ENCODE measurements around the gene NYAP2.

Gene NYAP2

DNA sequence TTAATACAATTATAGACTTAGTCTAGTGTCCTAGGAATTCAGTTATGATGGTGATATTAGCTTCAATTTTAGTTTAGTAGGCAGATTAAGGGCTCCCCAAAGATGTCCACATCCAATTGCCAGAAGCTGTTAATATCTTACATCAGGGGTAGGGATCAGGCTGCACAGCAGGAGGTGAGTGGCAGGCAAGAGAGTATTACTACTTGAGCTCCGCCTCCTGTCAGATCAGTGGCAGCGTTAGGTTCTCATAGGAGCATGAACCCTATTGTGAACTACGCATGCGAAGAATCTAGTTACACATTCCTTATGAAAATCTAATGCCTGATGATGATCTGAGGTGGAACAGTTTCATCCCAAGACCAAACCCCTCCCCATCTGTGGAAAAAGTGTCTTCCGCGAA is 54.9 kb downstream of the NYAP2 start:
- Mint-ChIP-seq H3K9me3 (no peaks in the 10 kb centered on the region), H3K27me3 (no peaks in the 10 kb centered on the region), H3K4me1 (ENCODE audit: low read depth) (no peaks in the 10 kb centered on the region), H3K4me3 (no peak overlapping the region), H3K27ac (no peak overlapping the region), H3K36me3 (ENCODE audit: low read depth) (no peaks in the 10 kb centered on the region)
- intact Hi-C loops (cut with micrococcal nuclease), result no loop called here

DNA sequence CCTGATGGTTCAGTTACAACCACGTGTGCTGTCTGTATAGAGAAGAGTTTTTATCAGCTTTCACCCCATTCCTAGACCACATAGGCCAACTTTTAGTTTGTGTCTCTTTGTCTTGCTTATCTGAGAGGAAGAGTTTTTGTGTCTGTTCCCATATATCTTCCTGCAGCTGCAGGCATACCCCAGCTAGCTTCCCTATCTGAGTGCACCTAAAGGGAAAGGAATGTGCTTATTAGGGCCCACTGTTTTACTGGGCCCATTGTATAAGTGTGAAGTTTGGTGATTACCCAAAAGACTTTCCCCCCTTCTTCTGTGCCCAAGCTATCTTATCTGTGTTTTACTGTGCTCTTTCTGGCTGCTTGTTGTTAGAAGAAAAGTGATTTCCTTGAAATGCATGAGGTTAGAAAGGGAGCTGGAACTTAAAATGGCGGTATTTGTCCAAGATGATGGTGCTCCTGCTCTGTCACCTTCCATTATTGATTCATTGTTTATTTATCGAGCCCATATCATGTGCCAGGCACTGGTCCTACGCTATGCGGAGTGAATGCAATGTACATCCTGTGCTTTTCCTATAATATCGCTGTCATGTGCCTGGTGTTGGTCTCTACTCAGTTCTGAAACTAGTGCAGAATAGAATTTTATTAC is 57.2 kb downstream of the NYAP2 start:
- intact Hi-C loops (cut with micrococcal nuclease), result no loop called here

DNA sequence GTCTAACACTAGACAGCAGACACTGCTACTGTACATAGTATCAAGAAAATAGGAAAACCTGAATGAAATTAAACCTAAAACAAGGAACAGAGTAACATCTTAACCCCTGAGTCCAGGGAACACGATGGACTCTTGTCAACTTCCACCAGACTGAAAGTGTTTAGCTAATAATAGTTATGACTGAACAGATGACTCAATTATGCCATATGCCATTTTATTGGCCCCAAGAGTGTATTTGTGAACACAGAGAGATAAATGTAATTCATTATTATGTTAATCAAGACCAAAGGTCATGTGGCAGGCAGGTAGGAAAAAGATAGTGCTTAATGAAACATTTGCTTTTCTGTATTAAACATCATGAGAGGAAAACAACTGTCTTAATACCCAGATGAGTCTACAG is 58.0 kb downstream of the NYAP2 start:
- H3K36me3 Mint-ChIP-seq (ENCODE audit: low read depth), result no peaks in the 10 kb centered on the region
- H3K27me3 Mint-ChIP-seq, result no peaks in the 10 kb centered on the region
- H3K4me1 Mint-ChIP-seq (ENCODE audit: low read depth), result no peaks in the 10 kb centered on the region
- H3K4me3 Mint-ChIP-seq, result no peak overlapping the region
- H3K9me3 Mint-ChIP-seq, result no peaks in the 10 kb centered on the region
- intact Hi-C loops (cut with micrococcal nuclease), result no loop called here
- no peak overlapping the region for H3K27ac Mint-ChIP-seq

More for the DNA sequence above, 57.2 kb downstream of the NYAP2 start:
- no peaks in the 10 kb centered on the region for H3K36me3 Mint-ChIP-seq (ENCODE audit: low read depth)
- H3K27me3 Mint-ChIP-seq, result no peaks in the 10 kb centered on the region
- H3K4me1 Mint-ChIP-seq (ENCODE audit: low read depth), result no peaks in the 10 kb centered on the region
- H3K27ac Mint-ChIP-seq, result no peak overlapping the region
- H3K4me3 Mint-ChIP-seq, result no peak overlapping the region
- no peaks in the 10 kb centered on the region for H3K9me3 Mint-ChIP-seq

DNA sequence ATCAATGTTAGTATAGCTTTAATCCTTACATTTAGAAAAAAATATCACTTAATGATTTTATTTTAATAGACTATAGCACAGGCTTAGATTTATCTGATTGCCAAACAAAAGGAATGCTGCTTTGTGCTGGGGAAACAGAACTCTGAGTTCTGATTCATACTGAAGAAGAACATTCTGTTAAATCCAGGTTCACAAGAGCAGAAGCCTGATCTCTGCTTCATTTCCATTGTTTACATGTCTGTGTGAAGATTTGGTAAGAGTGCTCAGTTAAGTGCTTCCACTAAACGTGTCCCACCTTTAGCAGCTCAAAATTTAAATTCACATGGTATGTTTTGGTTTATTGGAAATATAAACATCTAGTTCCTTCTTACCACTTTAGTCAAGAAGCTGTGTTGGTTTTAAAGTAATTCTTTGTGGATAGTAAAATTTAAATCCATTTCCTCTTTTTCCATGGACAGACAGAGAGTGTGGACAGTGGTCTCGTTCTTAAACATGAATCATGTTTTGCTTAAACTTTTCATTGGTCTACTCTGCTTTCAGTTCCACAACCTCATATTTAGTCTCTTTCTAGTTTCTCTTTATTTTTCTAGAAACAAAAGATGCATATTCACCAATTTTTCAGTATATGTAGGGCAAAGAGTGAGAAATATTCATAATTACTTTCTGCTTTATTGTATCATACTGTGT is 59.1 kb downstream of the NYAP2 start:
- no peaks in the 10 kb centered on the region for H3K4me1 Mint-ChIP-seq (ENCODE audit: low read depth)
- intact Hi-C loops (cut with micrococcal nuclease), result no loop called here
- H3K9me3 Mint-ChIP-seq, result no peaks in the 10 kb centered on the region
- H3K4me3 Mint-ChIP-seq, result no peak overlapping the region
- H3K27me3 Mint-ChIP-seq, result no peaks in the 10 kb centered on the region
- H3K36me3 Mint-ChIP-seq (ENCODE audit: low read depth), result no peaks in the 10 kb centered on the region
- no peak overlapping the region for H3K27ac Mint-ChIP-seq

DNA sequence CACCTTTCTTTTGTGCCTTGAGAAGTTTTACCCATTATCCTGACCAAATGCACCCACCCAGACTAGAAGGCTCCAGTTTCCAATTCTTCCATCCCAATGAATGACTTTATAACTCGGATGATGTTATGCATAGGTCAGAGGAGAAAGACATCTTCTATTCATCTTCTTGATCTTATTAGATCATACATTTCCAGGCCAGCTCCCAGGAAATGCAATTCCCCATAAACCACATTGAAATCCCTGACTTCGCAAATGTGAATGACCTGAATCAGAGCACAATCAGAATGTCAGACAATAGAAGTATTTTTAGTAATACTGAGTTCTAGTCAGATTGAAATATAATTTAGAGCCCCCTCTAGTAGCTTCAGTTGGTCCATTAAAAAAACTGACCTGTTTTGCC is 62.9 kb downstream of the NYAP2 start:
- Mint-ChIP-seq H3K4me3 (no peak overlapping the region), H3K4me1 (ENCODE audit: low read depth) (peaks cover 7% of the 10 kb centered on the region), H3K9me3 (no peaks in the 10 kb centered on the region), H3K36me3 (ENCODE audit: low read depth) (no peaks in the 10 kb centered on the region), H3K27ac (no peak overlapping the region), H3K27me3 (no peaks in the 10 kb centered on the region)
- intact Hi-C loops (cut with micrococcal nuclease), result no loop called here

DNA sequence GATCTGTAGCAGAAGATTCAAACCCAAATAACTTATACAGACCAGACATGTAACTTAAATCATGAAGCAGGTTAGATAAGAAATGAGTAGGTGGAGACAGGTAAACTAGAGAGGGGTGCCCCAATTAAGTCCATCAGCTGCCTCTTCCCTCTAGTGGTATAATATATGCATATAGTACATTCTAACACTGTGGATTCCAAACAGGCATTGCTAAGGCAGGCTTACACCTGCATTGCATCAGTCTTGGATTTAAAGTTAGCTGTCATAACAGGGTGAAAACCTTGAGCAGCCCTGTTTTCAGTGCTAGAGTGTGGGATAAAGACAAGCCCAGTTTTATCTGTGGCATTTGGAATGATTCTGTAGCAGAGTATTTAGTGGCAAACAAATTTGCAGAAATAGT is 63.4 kb downstream of the NYAP2 start:
- Mint-ChIP-seq H3K4me3 (no peak overlapping the region), H3K4me1 (ENCODE audit: low read depth) (peaks cover 7% of the 10 kb centered on the region), H3K27ac (no peak overlapping the region), H3K36me3 (ENCODE audit: low read depth) (no peaks in the 10 kb centered on the region), H3K27me3 (no peaks in the 10 kb centered on the region), H3K9me3 (no peaks in the 10 kb centered on the region)
- intact Hi-C loops (cut with micrococcal nuclease), result no loop called here

DNA sequence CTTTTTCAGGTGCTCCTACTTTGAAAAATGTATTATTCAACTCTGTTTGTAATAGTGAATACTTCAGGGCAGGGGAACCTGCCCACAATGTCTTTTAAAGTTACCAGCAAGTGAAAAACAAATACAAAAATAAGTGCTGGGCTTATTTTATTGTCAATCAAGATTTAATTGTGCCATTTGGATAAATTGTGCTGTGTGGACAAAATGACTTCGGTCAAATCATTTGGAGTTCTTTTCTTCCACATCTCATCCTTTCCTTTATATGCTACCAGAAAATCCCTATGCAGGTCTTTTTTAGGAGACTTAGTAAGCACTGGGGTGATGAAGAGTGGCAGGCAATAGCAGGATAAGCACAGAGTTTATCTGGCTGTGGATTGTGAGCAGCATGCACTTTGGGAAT is 63.9 kb downstream of the NYAP2 start:
- intact Hi-C loops (cut with micrococcal nuclease), result no loop called here
- Mint-ChIP-seq H3K4me1 (ENCODE audit: low read depth) (peaks cover 7% of the 10 kb centered on the region), H3K27ac (no peak overlapping the region), H3K27me3 (no peaks in the 10 kb centered on the region), H3K9me3 (no peaks in the 10 kb centered on the region), H3K4me3 (no peak overlapping the region), H3K36me3 (ENCODE audit: low read depth) (no peaks in the 10 kb centered on the region)

DNA sequence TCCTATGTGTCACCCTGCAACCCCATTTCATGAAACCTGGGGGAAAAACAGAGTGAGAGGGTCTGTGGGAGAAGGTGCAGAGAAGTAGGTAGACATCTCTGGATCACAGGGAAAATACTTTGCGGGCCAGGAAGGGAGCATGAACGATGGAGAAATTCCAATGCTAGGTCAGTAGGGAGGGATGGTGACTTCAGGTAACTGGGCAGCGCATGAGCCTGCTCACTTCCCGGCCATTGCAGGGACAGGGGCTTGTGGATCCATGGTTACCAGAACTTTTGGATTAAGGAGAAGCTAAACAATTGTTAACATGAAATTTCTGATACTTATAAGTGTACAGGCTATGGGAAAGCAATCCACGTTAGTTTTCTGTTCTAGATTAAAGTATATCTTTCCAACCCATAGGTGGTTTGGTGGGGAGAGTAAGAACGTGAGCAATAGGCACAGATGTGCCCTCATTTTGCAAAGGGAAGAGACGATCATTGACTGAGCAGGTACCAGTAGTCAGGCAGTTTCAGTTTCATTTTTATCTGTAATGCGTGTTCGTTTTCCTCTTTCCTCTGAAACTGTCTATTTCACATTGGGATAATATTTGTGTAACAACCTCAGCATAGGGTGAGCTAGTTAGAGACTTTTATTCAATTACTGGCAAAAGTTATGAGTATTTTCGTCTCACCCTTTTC is 65.0 kb downstream of the NYAP2 start:
- no peaks in the 10 kb centered on the region for H3K27me3 Mint-ChIP-seq
- peaks cover 7% of the 10 kb centered on the region for H3K4me1 Mint-ChIP-seq (ENCODE audit: low read depth)
- intact Hi-C loops (cut with micrococcal nuclease), result no loop called here
- no peaks in the 10 kb centered on the region for H3K9me3 Mint-ChIP-seq
- no peak overlapping the region for H3K27ac Mint-ChIP-seq
- H3K36me3 Mint-ChIP-seq (ENCODE audit: low read depth), result no peaks in the 10 kb centered on the region
- peak overlapping the region; percentile 56 for H3K4me3 Mint-ChIP-seq

DNA sequence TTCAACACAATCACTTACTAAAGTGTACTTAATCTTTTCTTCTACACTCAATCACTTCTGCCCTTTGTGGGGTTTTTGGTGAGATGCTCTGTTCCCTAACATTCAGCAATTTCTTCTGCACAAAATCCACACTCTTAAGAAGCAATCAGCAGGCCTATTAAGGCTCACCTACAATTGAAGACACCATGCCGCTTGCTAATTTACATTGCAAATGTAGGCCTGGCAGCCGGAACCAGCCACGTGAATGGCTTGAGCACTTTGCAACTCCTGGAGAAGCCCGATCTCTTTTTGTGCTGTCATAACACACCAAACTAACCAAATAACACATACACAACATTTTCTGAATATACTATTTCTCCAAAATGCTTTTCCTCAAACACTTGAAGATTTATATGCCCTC is 66.3 kb downstream of the NYAP2 start:
- Mint-ChIP-seq H3K4me3 (no peak overlapping the region), H3K4me1 (ENCODE audit: low read depth) (peaks cover 7% of the 10 kb centered on the region), H3K36me3 (ENCODE audit: low read depth) (no peaks in the 10 kb centered on the region), H3K9me3 (no peaks in the 10 kb centered on the region), H3K27me3 (no peaks in the 10 kb centered on the region), H3K27ac (no peak overlapping the region)
- intact Hi-C loops (cut with micrococcal nuclease), result no loop called here

DNA sequence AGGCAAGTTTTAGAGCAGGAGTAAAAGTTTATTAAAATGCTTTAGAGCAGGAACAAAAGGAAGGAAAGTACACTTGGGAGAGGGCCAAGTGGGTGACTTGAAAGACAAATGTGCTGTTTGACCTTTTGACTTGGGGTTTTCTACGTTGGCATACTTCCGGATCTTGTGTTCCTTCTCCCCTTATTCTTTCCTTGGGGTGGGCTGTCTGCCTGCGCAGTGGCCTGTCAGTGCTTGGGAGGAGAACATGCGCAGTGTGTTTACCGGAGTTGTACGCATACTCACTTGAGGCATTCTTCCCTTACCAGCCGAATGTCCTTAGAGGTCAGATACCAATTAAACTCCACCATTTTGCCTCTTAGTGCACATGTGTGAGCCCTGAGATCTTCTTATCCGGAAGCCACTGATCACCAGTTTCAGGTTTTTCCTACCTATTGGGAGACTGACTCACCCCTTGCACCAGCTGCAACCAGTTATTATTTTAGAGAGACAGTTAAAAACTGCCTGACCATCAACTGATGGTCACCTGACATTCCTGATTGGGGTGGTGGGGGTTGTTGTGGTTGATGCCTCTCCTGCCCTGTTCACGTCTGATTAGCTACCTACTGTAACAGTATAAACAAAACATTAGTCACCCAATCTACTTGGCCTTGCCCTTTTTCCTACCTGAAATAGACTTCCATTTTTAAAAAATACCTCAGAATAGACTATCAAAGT is 67.5 kb downstream of the NYAP2 start:
- no peak overlapping the region for H3K4me3 Mint-ChIP-seq
- intact Hi-C loops (cut with micrococcal nuclease), result no loop called here
- H3K27me3 Mint-ChIP-seq, result no peaks in the 10 kb centered on the region
- no peaks in the 10 kb centered on the region for H3K9me3 Mint-ChIP-seq
- no peaks in the 10 kb centered on the region for H3K36me3 Mint-ChIP-seq (ENCODE audit: low read depth)
- peaks cover 7% of the 10 kb centered on the region for H3K4me1 Mint-ChIP-seq (ENCODE audit: low read depth)
- H3K27ac Mint-ChIP-seq, result no peak overlapping the region

DNA sequence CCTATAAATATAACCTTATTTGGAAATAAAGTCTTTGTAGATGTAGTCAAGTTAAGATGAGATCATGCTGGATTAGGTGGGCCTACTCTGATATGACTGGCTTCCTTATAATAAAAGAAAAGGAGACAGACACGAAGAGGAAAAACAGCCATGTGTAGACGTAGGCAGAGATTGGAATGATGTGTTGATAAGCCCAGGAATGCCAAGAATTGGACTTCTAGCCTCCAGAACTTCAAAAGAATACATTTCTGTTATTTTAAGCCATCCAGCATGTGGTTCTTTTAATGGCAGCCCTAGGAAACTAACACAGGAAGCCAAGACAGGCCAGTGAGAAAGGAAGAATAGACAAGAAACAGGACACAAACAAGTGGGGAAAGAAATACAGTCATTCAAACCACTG is 68.6 kb downstream of the NYAP2 start:
- no peaks in the 10 kb centered on the region for H3K9me3 Mint-ChIP-seq
- H3K4me1 Mint-ChIP-seq (ENCODE audit: low read depth), result peaks cover 7% of the 10 kb centered on the region
- no peak overlapping the region for H3K4me3 Mint-ChIP-seq
- H3K36me3 Mint-ChIP-seq (ENCODE audit: low read depth), result no peaks in the 10 kb centered on the region
- intact Hi-C loops (cut with micrococcal nuclease), result no loop called here
- H3K27me3 Mint-ChIP-seq, result no peaks in the 10 kb centered on the region
- no peak overlapping the region for H3K27ac Mint-ChIP-seq

DNA sequence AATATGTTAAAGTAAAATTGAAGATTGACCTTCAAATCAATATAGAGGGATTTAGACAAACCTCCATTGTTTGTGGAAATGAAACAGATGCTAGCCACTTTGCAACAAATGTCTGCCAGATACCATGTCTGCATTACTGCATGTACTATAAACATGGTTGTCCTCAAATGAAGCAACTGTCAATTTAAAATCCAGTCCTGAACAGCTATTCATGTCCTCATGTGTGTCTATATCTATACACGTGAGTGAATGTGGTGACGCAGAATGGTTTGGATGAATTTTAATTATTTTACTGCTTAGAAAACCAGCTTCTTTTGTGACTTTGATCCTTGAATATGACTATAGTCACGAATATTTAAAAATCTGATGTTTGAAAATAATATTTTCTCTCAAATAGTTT is 71.5 kb downstream of the NYAP2 start:
- intact Hi-C loops (cut with micrococcal nuclease), result no loop called here
- Mint-ChIP-seq H3K27ac (no peak overlapping the region), H3K4me1 (ENCODE audit: low read depth) (no peaks in the 10 kb centered on the region), H3K4me3 (no peak overlapping the region), H3K9me3 (no peaks in the 10 kb centered on the region), H3K36me3 (ENCODE audit: low read depth) (no peaks in the 10 kb centered on the region), H3K27me3 (no peaks in the 10 kb centered on the region)

DNA sequence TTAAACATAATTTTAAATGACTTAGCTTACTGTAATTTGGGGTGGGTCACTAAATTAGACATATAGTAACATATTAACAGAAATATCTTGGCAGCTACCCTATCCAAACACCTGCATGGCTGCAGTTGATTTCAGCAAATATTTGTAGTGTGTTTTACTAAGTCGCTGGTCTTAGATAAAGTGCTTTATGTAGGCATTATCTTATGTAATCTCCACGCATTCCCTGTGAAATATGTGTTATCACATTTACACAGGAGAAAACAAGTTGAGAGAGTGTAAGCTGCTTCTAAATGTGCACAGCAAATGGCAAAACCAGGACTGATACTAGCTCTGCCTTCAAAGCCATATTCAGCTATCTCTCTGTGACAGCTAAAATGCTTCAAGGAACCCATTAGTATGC is 72.0 kb downstream of the NYAP2 start:
- H3K4me3 Mint-ChIP-seq, result no peak overlapping the region
- intact Hi-C loops (cut with micrococcal nuclease), result no loop called here
- H3K9me3 Mint-ChIP-seq, result no peaks in the 10 kb centered on the region
- H3K27ac Mint-ChIP-seq, result no peak overlapping the region
- H3K36me3 Mint-ChIP-seq (ENCODE audit: low read depth), result no peaks in the 10 kb centered on the region
- H3K4me1 Mint-ChIP-seq (ENCODE audit: low read depth), result no peaks in the 10 kb centered on the region
- H3K27me3 Mint-ChIP-seq, result no peaks in the 10 kb centered on the region

DNA sequence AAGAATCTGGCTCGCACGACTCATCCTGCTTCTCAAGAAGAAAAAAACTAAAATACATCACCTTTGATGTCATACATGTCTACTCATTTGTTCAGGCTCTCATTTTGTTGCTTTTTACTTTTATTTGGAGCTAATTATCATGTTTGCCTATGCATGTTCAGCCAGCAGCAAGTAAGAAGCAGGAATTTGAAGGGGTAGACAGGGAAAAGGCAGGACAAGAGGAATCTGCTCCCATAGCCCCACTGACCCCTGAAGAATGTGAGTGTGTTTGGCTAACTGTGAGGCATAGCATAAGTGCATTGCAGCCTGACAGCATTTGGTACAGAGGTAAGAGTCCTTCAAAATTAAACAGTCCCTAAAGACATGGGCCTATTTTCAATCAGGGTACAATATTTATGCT is 72.7 kb downstream of the NYAP2 start:
- H3K27ac Mint-ChIP-seq, result no peak overlapping the region

More for the DNA sequence above, 72.7 kb downstream of the NYAP2 start:
- no peak overlapping the region for H3K4me3 Mint-ChIP-seq
- no peaks in the 10 kb centered on the region for H3K27me3 Mint-ChIP-seq
- intact Hi-C loops (cut with micrococcal nuclease), result no loop called here
- H3K36me3 Mint-ChIP-seq (ENCODE audit: low read depth), result no peaks in the 10 kb centered on the region
- H3K4me1 Mint-ChIP-seq (ENCODE audit: low read depth), result no peaks in the 10 kb centered on the region
- no peaks in the 10 kb centered on the region for H3K9me3 Mint-ChIP-seq

Measured in dendritic cell treated with granulocyte-macrophage colony-stimulating factor and Interleukin-4, amounts not matched to agents 40 ng/mL and 50 ng/mL, for 4 days (primary cell).